Head of caudate nucleus (tissue), 42 donors: ENCODE results near the gene MIDN.
A peak's percentile ranks its signal among the peaks of the same experiment; 100 is the strongest.
"Not testable (repeated sequence)": the region's sequence is repeated elsewhere in the genome, so short reads cannot be mapped to it uniquely, and the experiment has no call there.

ENCODE experiments used
- DNase-seq, 42 donors: peaks; one replicate each; pipeline versions ENCODE4 v3.0.0 to v3.0.0-alpha.2; 2020 to 2021; ENCODE audit warnings: mixed read lengths in 7 of 42
- intact Hi-C: fragments of 100-400 bp; cut with DNase I; formaldehyde crosslinking; loops from one replicate; pipeline ENCODE4 v1.15.0; 2022

Gene MIDN

GRCh38 chr19:1239796-1240737 is 8.3 kb upstream of the MIDN start:
- peak; percentile 63 to 97 (median 92) for DNase-seq
- intact Hi-C loops = no loop called here

DNA sequence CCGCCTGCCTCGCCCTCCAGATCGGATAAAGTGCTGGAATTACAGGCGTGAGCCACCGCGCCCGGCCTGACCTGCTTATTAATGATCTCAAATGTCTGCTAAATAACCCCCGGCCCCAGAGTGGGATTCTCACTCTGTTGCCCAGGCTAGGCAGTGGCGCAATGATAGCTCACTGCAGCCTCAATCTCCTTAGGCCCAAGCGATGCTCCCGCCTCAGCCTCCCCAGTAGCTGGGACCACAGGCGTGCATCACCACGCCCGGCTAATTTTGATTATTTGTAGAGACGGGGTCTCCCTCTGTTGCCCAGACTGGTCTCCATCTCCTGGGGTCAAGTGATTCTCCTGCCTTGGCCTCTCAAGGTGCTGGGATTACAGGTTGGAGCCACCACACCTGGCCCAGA is 7.5 kb upstream of the MIDN start:
- DNase-seq = peak in 1 of 42 donors; percentile 34
- intact Hi-C loops = no loop called here

- DNase-seq = peak; percentile 85 to 98 (median 96)
- intact Hi-C loops = no loop called here
These were observed 6.8 kb upstream of the MIDN start, which contains the start of gene ATP5F1D for GRCh38 chr19:1241417-1242095. TSS of gene ATP5F1D (plus strand) at chr19:1241751. CDS start at chr19:1241851, 100 bp downstream.

DNA sequence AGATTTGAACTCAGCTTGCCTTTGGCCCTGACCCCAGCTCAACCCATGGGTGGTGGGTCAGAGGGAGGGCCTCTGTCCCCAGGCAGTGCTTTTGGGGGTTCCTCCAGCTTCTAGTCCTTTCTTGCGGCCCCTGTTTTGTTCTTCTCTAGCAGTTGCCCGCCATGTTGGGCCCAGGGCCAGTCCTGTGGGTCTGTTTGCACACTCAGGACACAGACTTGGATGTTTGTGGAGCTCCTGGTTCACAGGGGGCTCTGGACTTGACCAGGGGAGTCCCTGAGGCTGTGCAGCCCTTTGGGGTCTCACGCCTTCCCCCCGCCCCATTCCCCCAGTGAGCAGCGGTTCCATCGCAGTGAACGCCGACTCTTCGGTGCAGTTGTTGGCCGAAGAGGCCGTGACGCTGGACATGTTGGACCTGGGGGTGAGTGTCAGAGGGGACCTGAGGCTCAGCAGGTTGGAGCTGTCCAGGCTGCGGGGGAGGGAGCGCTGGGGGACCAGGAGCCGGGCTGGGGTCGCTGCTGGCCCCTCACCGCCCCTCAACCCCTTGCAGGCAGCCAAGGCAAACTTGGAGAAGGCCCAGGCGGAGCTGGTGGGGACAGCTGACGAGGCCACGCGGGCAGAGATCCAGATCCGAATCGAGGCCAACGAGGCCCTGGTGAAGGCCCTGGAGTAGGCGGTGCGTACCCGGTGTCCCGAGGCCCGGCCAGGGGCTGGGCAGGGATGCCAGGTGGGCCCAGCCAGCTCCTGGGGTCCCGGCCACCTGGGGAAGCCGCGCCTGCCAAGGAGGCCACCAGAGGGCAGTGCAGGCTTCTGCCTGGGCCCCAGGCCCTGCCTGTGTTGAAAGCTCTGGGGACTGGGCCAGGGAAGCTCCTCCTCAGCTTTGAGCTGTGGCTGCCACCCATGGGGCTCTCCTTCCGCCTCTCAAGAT is 4.4 kb upstream of the MIDN start:
- intact Hi-C loops = no loop called here
- peak; percentile 77 to 94 (median 88) for DNase-seq

DNA sequence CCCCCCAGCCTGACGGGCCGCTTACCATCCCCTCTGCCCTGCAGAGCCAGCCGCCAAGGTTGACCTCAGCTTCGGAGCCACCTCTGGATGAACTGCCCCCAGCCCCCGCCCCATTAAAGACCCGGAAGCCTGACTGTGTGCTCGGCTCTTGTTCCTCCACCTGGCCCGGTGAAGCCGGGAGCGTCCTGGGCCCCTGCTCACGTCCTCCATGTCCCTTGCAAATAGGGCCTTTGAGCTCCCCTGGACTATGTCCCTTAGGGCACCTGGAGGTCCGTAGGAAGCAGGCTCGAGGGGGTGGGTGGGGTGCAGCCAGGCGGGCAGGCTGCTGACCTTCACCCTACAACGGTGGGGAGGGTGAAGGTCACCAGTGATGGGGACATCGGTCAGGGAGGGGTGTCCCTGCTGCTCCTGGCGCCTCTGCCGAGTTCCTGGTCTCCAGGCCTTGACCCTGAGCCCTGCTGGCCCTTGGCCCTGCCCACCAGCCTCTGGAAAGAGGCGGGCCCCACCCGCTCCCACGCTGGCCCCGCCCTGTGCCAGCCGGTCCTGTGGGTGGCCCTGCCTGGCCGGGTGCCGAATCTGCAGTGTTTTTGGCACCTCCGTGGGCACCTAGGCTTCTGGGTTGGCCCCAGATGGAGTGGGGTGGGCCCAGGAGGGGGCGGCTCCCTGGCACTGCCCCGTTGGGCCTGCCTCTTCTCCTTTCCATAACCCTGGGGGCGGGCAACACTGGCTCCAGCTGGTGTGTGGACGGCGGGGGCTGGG is 3.5 kb upstream of the MIDN start:
- intact Hi-C loops = no loop called here
- peak in 8 of 42 donors; percentile 50 to 68 (median 56) for DNase-seq

DNA sequence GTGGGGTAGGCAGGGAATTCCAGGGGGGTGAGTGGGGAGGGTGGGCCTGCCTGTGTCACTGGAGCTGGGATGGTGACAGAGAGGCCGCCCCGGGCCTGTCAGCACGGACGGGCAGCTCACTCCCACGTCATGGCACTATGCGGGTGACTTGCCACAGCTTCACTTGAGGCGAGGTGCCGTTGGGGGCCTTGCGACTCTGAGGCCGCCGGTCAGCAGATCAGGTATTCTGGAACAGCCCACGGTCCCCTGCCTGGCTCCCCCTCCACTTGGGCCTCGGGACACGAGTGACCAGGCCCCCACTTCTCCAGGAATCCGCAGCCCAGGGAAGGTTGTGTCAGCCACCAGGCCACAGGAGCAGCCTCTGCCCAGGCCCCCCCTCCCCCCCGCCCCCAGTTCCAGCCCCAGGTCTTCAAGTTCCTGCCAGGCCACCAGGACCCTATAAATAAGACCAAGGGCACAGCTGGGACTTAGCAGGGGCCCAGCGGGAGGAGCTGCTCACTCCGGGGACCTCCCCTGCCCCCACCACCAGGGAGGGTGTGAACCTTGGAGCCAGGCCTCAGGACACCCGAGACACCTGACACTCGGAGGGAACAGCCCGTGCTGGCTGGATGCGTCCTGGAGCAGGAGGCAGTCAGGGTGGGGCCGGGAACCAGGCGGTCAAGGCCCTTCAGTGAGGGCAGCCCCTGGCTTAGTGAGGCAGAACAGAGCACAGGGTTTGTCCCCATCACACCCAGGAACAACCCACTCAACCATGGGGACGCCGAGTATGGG is 2.7 kb upstream of the MIDN start:
- intact Hi-C loops = no loop called here

GRCh38 chr19:1246265-1247087 is 1.9 kb upstream of the MIDN start:
- DNase-seq, intact Hi-C loops: not testable (repeated sequence)

More for the DNA sequence above, 2.7 kb upstream of the MIDN start:
- DNase-seq = no peak

DNA sequence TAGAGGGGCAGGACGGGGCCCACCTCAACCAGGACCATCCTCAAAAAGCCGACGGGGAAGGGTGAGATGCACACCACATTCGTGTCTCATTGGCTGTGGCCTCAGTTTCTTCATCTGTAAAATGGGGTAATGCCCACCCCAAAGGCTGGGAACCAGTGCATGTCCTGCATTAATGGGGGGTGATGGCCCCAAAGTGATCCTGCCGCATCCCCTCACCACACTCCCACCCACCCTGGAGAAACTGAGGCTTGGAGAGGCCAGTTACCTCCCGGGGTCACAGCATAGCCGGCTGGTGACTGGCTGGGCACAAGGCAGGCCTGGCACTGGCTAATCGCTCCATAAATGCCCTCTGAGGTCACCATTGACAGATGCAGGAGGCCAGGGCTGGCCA is 640 bp upstream of the MIDN start:
- intact Hi-C loops = loop anchor here (2.0 kb wide), 1 partner anchor 19 kb away; no protein-coding TSS in a partner anchor

GRCh38 chr19:1248786-1249297 is 459 bp downstream of the MIDN start:
- DNase-seq = peak in 39 of 42 donors; percentile 60 to 89 (median 79)
- intact Hi-C loops = loop anchor here (2.0 kb wide), 1 partner anchor 18 kb away; no protein-coding TSS in a partner anchor

More for the DNA sequence above, 640 bp upstream of the MIDN start:
- DNase-seq = no peak

DNA sequence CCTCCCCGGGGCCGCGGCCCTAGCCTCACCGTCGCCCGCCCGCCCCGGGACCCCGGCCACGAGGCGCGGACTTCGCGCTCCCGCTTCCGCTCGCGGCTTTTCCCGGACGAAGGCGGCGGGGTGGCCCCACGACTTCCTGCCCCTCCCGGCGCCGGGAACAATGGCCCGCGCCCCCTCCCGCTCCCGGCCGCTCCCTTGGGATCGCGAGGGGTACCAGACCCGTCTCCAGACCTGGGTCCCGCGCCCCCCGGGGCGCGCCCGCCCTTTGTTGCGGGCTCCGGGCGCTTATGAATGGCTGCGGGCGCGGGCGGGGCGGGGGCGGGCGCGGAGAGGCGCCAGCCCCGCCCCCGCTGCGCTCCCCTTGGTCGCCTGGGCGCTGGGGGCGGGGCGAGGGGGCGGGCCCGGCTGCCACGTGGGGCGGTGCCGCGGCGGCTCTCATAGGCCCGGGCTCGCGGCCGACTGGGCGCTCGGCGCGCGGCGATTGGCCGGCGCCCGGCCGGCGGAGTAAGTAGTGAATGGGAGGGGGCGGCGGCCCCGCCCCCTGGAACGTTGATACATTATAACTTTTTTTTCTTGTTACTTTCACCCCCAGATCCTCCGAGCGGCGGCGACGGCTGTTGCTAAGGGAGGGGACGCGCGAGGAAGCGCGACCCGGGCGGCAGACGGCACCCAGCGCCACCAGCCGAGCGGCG is 1.1 kb downstream of the MIDN start:
- DNase-seq = peak; percentile 82 to 96 (median 92)
- intact Hi-C loops = loop anchor here (2.0 kb wide), 1 partner anchor 17 kb away; no protein-coding TSS in a partner anchor

DNA sequence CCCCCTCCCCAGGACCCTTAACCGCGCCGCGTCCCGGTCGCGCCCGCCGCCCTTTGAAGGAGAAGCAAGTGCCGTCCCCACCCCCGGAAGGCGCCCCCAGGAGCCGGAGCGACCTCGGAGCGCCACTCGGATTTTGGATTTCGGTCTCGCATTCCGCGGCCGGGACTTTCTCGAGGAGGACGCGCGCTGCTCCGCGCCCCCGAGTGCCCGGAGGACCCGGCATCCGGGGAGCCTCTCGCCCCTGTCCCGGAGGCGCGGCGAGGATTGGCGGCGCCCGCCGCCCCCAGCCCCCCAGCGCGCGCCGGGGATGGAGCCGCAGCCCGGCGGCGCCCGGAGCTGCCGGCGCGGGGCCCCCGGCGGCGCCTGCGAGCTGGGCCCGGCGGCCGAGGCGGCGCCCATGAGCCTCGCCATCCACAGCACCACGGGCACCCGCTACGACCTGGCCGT is 1.6 kb downstream of the MIDN start:
- DNase-seq = no peak
- intact Hi-C loops = loop anchor here (2.0 kb wide), 1 partner anchor 17 kb away; no protein-coding TSS in a partner anchor

GRCh38 chr19:1250437-1251260 is 2.3 kb downstream of the MIDN start:
- intact Hi-C loops = no loop called here
- DNase-seq = peak in 34 of 42 donors; percentile 46 to 90 (median 76)

- DNase-seq = peak in 37 of 42 donors; percentile 60 to 88 (median 77)
- intact Hi-C loops = no loop called here
These were observed 3.2 kb downstream of the MIDN start for GRCh38 chr19:1251330-1252220.
